ENCODE data around the gene GPR42.

Gene GPR42

DNA sequence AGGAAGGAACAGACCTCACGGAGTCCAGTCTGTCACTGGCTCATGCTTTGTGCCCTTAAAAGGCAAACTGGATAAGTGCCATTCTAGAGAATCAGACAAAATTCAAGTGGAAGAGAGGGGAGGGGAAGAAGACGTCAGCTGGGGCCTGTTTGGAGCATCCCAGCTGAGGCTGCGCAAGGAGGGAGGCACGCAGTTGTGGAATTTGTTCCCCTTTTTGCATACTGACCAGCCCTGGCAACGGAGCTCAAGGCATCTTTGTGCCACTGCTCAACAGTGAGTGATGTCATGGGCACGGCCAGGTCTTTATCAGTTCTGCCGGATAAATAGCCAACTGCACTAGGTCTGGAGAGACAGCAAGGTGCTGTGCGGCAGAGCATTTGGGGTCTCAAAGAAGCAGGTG, at the start of gene GPR42:
Gene GPR42, plus strand, starts transcription at position 347 of the 400 bp plus-strand sequence. CDS start 292 bp downstream, outside the sequence.
- TF ChIP-seq ZNF274 (IDR thresholded peaks at IDR 0.05; ENCODE audit: low read depth, low read length), result no peak
- H3K4me3 ChIP-seq (ENCODE audit: low read length), result no peak within 1 kb of the TSS

GRCh38 chr19:35321291-35321690, 49.6 kb upstream of the GPR42 start:
- no peak for TF ChIP-seq ZNF274 (IDR thresholded peaks at IDR 0.05; ENCODE audit: low read depth, low read length)
- H3K4me3 ChIP-seq (ENCODE audit: low read length), result no peak overlapping the region

DNA sequence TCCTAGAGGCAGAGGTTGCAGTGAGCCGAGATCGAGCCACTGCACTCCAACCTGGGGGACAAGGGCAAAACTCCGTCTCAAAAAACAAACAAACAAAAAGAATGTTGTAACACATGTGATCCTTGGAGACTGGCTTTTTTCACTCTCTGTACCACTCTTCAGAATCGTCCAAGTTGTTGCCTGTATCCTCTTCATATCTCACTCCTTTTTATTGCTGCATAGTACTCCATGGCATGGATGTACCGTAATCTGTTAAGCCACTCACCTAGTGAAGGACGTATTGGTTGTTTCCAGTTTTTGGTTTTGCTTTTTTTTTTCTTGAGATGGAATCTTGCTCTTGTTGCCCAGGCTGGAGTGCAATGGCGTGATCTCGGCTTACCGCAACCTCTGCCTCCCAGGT, 48.9 kb upstream of the GPR42 start:
- TF ChIP-seq ZNF274 (IDR thresholded peaks at IDR 0.05; ENCODE audit: low read depth, low read length), result no peak
- H3K4me3 ChIP-seq (ENCODE audit: low read length), result no peak overlapping the region

- no peak overlapping the region for H3K4me3 ChIP-seq (ENCODE audit: low read length)
- TF ChIP-seq ZNF274 (IDR thresholded peaks at IDR 0.05; ENCODE audit: low read depth, low read length), result no peak
Observed at GRCh38 chr19:35327642-35328041, 43.2 kb upstream of the GPR42 start.

DNA sequence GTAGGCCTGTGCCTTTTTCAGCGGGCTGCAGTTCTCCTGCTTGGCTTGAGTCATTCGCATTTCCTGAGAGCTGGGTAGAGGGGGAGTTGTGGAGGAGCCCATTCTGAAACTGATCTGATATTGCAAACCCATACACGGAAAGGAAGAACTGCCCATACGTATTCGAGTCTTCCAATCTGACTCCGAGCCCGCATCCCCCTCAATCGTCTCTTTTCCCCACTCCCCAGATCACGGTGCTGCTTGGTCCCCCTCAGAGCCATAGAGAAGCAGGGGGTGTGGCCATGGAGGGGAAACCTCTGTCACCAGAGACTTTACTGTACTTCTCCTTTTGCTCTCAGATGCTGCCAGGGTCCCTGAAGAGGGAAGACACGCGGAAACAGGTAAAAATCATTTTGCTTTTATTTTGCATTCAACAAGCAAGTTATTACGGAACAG, 42.0 kb upstream of the GPR42 start, which contains the start of gene CD22:
Gene CD22, plus strand, starts transcription at position 337 of the 435 bp plus-strand sequence. CDS start 2,854 bp downstream, outside the sequence.
- TF ChIP-seq ZNF274 (IDR thresholded peaks at IDR 0.05; ENCODE audit: low read depth, low read length), result no peak
- peak within 1 kb of the TSS; percentile 86 for H3K4me3 ChIP-seq (ENCODE audit: low read length)

DNA sequence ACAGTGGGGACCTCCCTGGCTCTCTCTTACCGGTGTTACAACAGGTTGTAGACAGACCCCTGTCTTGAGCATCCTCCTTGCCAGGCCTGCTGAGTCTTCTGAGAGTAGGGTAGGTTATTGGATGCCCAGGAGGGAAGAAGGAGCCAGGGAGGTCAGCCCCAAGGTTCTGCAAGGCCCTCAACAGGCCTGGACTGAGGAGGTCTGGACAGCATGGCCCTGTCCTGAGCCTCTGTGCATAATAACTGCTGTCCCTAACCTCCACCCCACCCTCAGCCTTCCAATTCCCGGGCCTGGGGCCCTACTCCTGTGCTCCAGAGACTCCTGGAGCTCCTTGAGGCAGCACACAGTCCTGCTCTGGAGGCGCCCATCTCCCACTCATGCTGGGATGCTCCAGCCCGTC, 41.5 kb upstream of the GPR42 start:
- H3K4me3 ChIP-seq (ENCODE audit: low read length), result peak overlapping the region; percentile 86
- no peak for TF ChIP-seq ZNF274 (IDR thresholded peaks at IDR 0.05; ENCODE audit: low read depth, low read length)

DNA sequence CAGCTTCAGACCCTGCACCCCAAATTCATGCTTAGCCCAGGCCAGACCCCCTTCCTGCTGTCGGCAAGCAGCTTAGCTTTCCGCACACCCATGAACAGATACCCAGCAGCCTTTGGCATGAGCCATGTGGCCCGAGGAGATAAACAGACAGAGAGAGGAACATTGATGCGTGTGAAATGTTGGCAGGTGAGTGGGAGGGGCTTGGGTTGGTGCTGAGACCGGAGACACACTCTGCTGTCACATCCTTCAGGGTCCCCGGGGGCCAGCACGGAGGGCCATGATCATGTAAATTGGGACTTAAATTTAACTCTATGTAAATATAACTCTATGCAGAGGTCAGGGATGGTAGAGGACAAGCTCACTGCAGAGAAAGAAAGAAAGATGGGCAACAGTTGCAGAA, 40.4 kb upstream of the GPR42 start:
- TF ChIP-seq ZNF274 (IDR thresholded peaks at IDR 0.05; ENCODE audit: low read depth, low read length), result no peak
- peak overlapping the region; percentile 86 for H3K4me3 ChIP-seq (ENCODE audit: low read length)

DNA sequence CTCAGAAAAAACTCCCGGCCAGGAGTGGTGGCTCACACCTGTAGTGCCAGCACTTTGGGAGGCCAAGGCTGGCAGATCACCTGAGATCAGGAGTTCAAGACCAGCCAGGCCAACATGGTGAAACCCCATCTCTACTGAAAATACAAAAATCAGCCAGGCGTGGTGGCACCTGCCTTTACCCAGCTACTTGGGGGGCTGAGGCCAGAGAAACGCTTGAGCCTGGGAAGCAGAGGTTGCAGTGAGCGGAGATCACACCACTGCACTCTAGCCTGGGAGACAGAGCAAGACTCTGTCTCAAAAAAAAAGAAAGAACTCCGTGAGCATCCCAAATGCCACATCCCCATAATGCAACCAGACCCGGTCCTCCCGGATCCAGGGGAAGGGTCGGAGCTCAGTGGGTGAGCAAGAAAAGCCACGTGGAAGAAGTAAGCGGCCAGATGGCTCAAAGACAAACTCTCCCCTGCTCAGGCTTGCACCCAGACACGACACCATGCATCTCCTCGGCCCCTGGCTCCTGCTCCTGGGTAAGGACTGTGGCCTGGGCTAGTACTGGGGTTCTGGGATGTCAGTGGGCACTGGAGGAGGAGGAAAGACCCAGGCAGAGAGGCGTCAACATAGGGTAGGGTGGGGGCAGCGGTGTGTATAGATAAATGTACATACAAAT, 39.2 kb upstream of the GPR42 start:
- peak overlapping the region; percentile 86; the same call in 1 of the 2 replicates for H3K4me3 ChIP-seq (ENCODE audit: low read length)

GRCh38 chr19:35332817-35333216, 38.1 kb upstream of the GPR42 start:
- TF ChIP-seq ZNF274 (IDR thresholded peaks at IDR 0.05; ENCODE audit: low read depth, low read length), result no peak
- H3K4me3 ChIP-seq (ENCODE audit: low read length), result peak overlapping the region; percentile 86; the same call in 1 of the 2 replicates

More for the DNA sequence above, 39.2 kb upstream of the GPR42 start:
- no peak for TF ChIP-seq ZNF274 (IDR thresholded peaks at IDR 0.05; ENCODE audit: low read depth, low read length)

DNA sequence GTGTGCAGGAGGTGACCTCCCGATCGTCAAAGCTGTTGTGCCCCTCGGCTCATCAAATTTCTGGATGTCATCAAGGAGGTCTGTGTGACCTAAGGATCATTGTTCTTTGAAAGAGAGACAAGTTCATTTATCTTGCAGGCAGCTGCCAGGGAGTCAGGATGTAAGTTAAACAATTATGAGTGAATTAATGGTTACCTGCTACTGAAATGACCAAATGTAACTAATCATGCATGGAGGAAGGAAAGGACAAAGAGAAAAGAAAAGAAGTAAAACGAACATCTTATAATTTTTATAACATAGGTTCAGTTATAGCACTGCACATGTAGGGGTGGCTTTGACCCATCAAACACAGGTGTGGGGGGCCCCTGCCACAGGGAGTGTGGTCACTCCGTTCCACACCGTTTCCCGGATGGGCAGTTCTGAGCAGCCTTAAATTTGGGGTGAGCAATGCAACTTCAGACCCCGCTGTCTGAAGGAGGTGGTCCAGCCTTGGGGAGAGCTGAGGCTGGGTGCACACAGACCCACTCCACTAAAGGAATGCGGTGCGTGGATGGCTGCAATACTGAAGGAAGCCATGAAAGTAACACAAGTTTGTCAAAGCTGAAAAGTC, 36.6 kb upstream of the GPR42 start:
- TF ChIP-seq ZNF274 (IDR thresholded peaks at IDR 0.05; ENCODE audit: low read depth, low read length), result no peak
- H3K4me3 ChIP-seq (ENCODE audit: low read length), result peak overlapping the region; percentile 86; the same call in 1 of the 2 replicates

GRCh38 chr19:35336166-35336955, 34.5 kb upstream of the GPR42 start:
- TF ChIP-seq ZNF274 (IDR thresholded peaks at IDR 0.05; ENCODE audit: low read depth, low read length), result no peak
- no peak overlapping the region for H3K4me3 ChIP-seq (ENCODE audit: low read length)

DNA sequence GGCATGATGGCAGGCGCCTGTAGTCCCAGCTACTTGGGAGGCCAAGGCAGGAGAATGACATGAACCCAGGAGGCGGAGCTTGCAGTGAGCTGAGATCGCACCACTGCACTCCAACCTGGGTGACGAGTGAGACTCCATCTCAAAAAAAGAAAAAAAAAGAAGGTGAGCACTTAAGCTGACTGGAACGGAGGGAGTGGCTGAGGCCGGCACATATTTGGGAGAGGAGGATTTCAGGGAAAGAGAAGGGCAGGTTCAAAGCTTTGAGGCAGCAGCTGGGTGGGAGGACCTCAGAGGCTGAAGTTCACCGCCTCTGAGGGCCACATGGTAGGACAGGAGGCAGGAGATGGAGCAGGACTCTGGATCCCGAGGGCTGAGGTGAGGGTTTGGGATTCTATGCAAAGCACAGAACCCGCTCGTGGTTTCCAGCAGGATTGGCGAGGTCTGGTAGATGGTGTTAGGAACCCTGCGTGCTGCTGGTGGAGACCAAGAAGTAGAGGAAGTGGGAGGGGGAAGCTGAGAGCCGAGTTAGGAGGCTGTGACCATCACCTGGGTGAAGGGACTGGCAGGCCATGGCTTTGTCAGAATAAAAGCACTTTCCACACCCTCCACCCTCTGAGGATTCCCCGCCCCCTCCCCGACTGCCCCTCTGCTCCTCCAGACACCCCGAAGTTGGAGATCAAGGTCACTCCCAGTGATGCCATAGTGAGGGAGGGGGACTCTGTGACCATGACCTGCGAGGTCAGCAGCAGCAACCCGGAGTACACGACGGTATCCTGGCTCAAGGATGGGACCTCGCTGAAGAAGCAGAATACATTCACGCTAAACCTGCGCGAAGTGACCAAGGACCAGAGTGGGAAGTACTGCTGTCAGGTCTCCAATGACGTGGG, 33.5 kb upstream of the GPR42 start:
- TF ChIP-seq ZNF274 (IDR thresholded peaks at IDR 0.05; ENCODE audit: low read depth, low read length), result no peak
- H3K4me3 ChIP-seq (ENCODE audit: low read length), result no peak overlapping the region

DNA sequence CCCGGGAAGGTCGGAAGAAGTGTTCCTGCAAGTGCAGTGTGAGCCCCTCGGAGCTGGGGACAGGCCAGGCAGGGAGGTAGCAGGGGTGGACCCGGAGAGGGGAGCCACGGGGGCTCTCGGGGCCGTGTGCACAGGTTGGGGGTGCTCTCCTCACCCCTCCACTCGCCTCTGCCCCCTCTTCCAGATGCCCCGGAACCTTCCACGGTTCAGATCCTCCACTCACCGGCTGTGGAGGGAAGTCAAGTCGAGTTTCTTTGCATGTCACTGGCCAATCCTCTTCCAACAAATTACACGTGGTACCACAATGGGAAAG, 32.9 kb upstream of the GPR42 start:
- no peak overlapping the region for H3K4me3 ChIP-seq (ENCODE audit: low read length)
- no peak for TF ChIP-seq ZNF274 (IDR thresholded peaks at IDR 0.05; ENCODE audit: low read depth, low read length)

- no peak overlapping the region for H3K4me3 ChIP-seq (ENCODE audit: low read length)
- TF ChIP-seq ZNF274 (IDR thresholded peaks at IDR 0.05; ENCODE audit: low read depth, low read length), result no peak
Observed at GRCh38 chr19:35340431-35340830, 30.4 kb upstream of the GPR42 start.

Data from GM08714 (cell line).